GM18870 (cell line): ENCODE measurements around the gene ST14.

ENCODE experiments used
- ATAC-seq: cut with Tn5 transposase; IDR thresholded peaks from one replicate; pipeline ENCODE4 v1.9.1; 2021; ENCODE audit warnings: moderate library complexity; ENCODE audit not compliant: unreplicated experiment

The ST14 gene

DNA sequence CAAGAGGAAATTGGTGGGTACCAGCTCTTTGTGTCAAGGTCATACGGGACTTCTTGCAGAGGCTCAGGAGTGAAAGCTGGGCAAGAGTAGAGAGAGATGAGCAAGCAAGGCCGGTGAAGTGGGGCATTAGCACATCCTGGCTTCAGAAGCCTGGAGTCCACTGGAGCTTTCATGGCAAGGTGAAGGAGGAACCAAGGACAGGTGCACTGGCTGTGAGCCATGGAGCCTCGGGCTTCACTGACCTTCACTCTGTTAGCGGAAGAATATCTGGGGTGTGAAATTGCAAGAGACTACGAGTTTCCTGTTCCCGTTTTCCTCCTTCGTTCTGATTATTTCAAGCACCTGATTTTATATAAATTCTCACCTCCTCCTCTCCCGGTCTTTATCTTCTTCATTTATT, 25.9 kb upstream of the ST14 start:
- ATAC-seq: no peak

DNA sequence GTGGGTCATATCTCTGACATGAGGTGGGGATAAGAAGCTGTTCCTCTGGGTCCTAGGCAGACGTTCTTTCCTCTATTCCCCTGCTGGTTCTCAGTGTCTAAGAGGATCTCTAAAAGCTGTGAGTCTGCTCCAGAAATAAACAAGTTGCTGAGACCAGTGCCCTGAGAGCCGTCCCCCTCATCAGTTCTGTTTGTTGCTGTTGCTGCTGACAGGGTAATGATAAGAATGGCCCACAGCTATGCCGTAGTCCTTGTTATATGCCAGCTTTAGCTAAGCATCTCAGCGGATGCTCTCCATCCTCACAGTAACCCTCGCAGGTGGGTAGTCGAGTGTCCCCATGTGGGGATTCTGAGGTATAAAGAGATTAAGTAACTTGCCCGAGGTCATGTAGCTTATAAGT, 23.5 kb upstream of the ST14 start:
- ATAC-seq: no peak

DNA sequence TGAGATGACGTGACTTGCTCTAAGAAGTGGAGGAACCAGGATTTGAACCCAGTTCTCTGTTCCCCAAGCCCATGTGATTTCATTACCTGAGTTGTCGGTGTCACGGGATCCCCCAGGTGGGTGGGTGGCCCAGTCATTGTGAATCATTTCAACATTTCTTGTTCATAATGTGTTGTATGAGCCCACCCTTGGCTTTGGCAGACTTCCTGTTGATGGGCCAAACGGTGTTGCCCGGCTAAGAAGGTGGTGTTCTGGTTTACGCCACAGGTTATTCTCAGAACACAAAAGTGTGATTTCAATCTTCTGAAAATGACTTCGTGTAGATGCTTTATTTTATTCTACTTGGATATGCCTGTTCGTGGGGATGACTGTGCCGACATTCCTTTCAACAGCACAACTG, 21.6 kb upstream of the ST14 start:
- no peak for ATAC-seq

GRCh38 chr11:130139401-130139800, 20.2 kb upstream of the ST14 start:
- no peak for ATAC-seq

GRCh38 chr11:130141561-130142341, 17.8 kb upstream of the ST14 start:
- no peak for ATAC-seq

- no peak for ATAC-seq
Observed at GRCh38 chr11:130144141-130144540, 15.4 kb upstream of the ST14 start.

- ATAC-seq: no peak
Observed at GRCh38 chr11:130144861-130145281, 14.7 kb upstream of the ST14 start.

DNA sequence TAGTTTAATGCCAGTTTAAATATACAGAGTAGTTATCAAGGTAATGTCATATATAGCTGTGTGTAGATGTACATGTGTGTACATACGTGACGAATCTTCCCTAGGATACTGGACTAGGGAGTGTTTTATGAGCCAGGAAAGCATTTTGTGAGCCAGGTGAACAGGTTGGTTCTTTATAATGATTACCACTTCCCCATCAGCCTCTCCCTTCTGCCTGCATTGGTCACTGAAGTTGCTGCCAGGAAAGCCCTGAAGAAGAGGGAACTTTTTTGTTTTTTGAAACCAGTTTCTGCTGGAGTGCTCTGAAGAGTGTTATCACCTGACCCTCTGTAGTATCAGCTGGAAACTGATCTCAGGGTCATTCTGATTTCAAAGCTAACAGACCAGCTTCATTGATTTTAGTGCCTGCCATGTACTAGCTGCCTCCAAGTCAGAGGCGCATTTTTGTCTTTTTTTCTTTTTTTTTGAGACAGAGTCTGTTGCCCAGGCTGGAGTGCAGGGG, 14.2 kb upstream of the ST14 start:
- no peak for ATAC-seq

DNA sequence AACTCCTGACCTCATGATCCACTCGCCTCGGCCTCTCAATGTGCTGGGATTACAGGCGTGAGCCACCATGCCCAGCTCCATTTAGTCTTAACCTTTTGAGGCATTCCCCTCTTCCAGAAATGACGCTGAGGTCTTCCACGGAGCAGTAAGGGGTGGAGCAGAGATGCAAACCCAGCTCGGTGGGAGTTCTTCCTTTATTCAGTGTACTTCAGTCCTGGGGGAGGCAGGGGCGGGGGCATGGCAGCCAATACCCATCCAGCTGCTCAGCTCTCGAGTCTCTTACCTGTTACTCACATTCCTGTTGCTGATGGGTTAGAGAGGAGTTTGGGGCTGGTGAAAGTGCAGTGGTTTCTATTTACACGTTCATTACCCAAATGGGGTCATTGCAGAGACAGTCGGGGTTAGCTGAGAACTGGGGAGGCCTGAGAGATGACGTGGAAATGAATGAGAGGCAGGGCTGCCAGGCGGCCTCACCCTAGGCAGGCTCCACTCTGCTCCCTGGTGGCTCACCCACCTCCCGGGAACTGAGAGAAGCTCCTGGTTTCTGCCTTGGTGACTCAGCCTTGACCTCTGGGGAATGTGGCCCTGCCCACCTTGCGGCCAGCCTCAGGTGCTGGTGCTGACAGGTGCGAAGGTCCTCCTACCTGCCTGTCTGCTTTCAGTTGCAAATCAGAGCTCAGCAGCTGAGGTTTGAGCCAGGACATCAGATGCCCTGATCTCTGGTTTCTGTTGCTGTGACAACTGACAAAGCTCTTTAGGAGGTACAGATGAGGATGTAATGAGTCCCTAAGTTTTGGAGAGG, 13.4 kb upstream of the ST14 start:
- no peak for ATAC-seq

- ATAC-seq: no peak
Observed at GRCh38 chr11:130146796-130147195, 12.8 kb upstream of the ST14 start.

DNA sequence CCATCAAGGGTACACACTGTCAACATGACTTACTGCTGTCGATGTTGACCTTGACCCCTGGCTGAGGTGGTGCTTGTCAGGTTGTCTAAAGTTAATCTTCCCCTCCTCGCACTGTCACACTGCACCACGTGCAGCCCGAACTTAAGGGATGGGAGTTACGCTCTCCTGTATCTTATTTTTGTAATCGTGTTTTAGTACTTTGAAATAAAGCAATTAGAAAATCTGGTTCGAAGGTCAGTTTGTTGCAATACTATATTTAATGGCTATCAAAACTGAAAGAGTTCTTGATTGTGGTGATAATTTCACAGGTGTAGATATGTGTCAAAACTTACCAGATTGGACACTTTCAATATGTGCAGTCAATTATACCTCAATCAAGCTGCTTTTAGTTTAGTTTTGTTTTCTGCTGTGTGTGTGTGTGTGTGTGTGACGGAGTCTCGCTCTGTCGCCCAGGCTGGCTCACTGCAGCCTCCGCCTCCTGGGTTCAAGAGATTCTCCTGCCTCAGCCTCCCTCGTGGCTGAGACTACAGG, 10.7 kb upstream of the ST14 start:
- no peak for ATAC-seq

GRCh38 chr11:130150790-130151189, 8.8 kb upstream of the ST14 start:
- no peak for ATAC-seq

DNA sequence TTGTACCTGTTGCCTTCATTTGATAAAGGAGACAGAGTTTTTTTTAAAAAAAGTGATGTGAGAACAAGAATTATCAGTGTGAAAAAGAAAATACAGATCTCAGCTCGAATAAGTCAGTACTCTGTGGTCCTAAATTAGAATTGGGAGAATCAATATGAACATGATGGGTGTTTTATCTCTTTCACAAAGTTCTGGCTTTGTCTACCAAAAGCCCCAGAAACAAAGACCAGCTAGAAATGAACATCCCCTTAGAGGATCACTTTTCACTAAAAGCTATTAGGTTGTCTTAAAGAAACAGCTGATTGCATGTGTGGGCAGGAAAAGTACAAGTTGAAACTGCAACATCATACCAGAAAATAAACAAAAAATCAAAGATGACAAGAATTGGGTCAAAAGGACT, 8.4 kb upstream of the ST14 start:
- ATAC-seq: no peak

DNA sequence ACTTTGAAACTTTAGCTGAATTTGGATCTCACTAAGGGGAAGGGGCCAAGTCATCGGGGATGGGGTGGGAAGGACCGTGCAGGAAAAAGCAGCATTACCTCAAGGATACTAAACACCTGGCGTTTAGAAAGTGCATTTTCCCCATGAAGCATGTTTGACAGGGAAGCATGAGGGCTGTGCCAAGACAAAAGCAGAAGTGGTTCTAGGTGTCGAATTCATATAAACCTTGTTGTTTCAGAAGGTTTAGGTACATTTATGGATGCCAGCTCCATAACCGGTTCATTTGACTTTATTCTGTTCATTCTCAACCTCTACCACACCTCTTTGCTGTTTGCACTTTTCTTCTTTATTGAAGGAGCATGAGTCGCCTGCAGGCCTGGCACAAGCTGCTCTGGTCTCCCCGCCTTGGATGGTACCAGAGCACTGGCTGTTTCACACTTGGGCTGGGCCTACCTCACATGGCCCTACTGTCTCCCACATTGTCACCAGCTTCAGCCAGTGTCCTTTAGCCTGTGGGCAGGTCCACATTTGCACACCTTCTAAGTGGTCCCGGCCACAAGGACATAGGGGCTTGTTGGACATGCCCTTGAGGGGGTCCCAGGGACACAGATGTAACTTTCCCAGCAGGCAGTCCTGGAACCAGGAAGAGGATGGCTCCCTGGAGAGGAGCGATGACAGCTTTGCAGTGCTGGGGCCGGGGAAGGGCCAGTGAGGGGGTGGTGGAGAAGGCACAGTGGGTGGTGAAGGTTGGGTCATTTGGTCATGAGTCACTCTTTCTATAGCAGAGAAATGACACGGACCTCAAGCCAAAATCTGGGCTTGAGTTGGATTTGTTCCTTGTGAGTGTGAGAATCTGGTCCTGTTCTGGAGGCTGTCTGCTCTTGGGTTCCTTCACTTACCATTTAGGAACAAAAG, 3.2 kb upstream of the ST14 start:
- no peak for ATAC-seq

DNA sequence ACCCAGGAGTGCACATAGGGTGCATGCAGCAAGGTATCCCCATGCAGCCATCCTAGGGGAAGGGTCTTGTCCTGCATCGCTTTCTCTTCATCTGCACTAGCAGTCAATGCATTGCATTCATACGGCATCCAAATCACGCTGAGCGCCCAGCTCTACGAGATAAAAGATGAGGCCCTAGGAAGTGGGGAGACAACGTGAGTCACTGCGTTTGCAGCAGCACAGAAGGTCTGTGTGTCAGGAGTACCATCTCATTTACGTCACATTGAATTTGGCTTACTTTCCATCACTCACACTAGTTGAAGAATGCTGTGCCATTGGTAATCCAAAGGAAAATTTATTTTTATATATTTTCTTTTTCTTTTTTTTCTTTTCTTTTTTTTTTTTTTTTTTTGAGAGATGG, 2.5 kb upstream of the ST14 start:
- ATAC-seq: no peak

GRCh38 chr11:130157840-130158239, 1.7 kb upstream of the ST14 start:
- ATAC-seq: no peak

DNA sequence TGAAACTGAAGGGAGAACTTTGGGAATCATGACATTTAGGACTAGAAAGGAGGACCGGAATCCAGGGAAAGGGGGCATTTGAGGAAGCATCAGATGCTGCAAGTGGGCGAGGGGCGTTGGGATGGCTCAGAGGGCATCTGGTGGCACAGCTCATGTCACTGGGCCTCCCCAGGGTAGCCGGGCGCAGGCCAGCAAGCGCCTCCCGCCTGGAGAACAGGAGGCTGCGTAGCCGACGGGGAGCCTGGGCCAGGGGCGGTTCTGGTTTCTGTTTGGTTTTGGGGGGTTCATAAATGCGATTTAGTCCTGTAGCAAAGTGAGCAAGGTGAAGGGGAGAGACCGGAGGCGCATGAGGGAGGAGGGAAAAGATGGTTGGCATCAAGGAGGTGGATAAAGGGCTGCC, 443 bp upstream of the ST14 start:
- no peak for ATAC-seq

DNA sequence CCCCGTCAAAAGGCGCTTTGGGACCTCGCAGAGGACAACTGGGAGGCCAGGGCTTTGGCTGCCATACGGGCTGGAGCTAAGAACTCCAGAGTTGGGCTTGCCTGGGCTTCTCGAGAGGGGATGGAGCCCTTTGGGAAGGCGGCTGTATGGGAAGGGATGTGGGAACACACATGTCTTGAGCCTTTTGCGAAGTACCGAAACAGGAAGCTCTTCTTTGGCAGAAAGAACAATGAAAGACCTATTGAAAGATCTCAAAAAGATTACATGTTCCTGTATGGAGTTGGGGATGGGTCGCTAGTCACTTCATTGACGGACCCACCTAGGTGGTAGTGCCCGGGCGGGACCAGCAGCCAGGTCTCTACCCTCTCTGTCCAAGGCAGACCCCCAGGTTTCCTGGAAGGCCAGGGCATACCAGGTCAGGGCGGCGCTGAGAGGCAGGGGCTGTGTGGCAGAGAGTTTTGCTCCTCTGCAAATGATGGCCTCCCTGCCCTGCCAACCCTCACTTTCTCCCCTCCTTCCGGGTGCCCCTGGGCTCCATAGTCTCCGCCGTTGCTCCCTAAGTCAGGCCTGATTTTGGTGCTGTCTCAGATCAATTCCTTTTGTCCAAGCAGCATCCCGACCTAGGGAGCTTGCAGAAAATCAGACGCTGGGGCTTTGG, 1.0 kb downstream of the ST14 start:
- ATAC-seq: no peak

- no peak for ATAC-seq
Observed at GRCh38 chr11:130161441-130162145, 2.0 kb downstream of the ST14 start.

GRCh38 chr11:130162733-130163132, 3.2 kb downstream of the ST14 start:
- no peak for ATAC-seq
